ENCODE data around the gene SRGAP3.

- TF ChIP-seq CTCF (IDR thresholded peaks at IDR 0.05; ENCODE audit: poor library complexity): no peak
- no peak for TF ChIP-seq EZH2 (IDR thresholded peaks at IDR 0.05; ENCODE audit: borderline replicate concordance)
- TF ChIP-seq EZH2phosphoT487 (IDR thresholded peaks at IDR 0.05; ENCODE audit: low read depth, severe bottlenecking, unreplicated experiment): no peak
Measured at GRCh38 chr3:8985411-8985831, 264.0 kb downstream of the SRGAP3 start.

Measured in hepatocyte (in vitro differentiated cells).